Measurements from ENCODE around the gene SPON1.

- TF ChIP-seq CTCF (IDR thresholded peaks at IDR 0.05): no peak
- TF ChIP-seq POLR2A (IDR thresholded peaks at IDR 0.05): no peak
These were observed 105.2 kb downstream of the SPON1 start for GRCh38 chr11:14067686-14068085.
